Epithelial cell of proximal tubule (primary cell): Measurements from ENCODE around the gene ZCCHC24. TPM values are rescaled to one million over a fixed set of nuclear protein-coding genes. Genes with fewer than 3 reads are reported as not detected.

Experiments used
- DNase-seq: peaks from one replicate; pipeline ENCODE4 v3.0.0-alpha.2; 2011; ENCODE audit warnings: low read depth
- H3K4me3 ChIP-seq: 2 replicates; pipeline ENCODE4 v1.5.1; 2011; ENCODE audit warnings: low read depth, mild to moderate bottlenecking, low read length
- CTCF ChIP-seq: conservative IDR thresholded peaks from 2 replicates; pipeline ENCODE4 v1.5.1; 2012; ENCODE audit warnings: low read depth, mild to moderate bottlenecking, low read length
- total RNA-seq: library from RNA; depleted of rRNA; stranded (reverse); fragments of >200 nt; gene quantifications from 2 replicates; pipeline ENCODE4 v1.2.3, GENCODE V29; 2015

Gene ZCCHC24
- total RNA-seq, 1 donor from 2014 or later, result 4.7 TPM

- H3K4me3 ChIP-seq, result no peak overlapping the region
- no peak for DNase-seq
- no peak for TF ChIP-seq CTCF
These were observed 94.1 kb downstream of the ZCCHC24 start for GRCh38 chr10:79351332-79351731.

GRCh38 chr10:79350407-79351154 lies 94.8 kb downstream of the ZCCHC24 start:
- H3K4me3 ChIP-seq, result no peak overlapping the region
- DNase-seq, result no peak
- no peak for TF ChIP-seq CTCF

- TF ChIP-seq CTCF, result no peak
- no peak for DNase-seq
- no peak overlapping the region for H3K4me3 ChIP-seq
These were observed 95.5 kb downstream of the ZCCHC24 start for GRCh38 chr10:79349766-79350406.

- H3K4me3 ChIP-seq, result peak overlapping the region; percentile 71
- DNase-seq, result no peak
- no peak for TF ChIP-seq CTCF
These were observed 96.3 kb downstream of the ZCCHC24 start for GRCh38 chr10:79349072-79349491.

GRCh38 chr10:79348640-79348988 lies 96.8 kb downstream of the ZCCHC24 start:
- DNase-seq, result no peak
- TF ChIP-seq CTCF, result no peak
- H3K4me3 ChIP-seq, result peak overlapping the region; percentile 71

- peak; percentile 14 for TF ChIP-seq CTCF
- no peak for DNase-seq
- H3K4me3 ChIP-seq, result peak overlapping the region; percentile 71
These were observed 97.4 kb downstream of the ZCCHC24 start for GRCh38 chr10:79347894-79348639.
